ENCODE data around the gene FOXJ3.

FOXJ3 gene

GRCh38 chr1:42158189-42158588 is 176.8 kb downstream of the FOXJ3 start:
- DNase-seq (ENCODE audit: low read depth, low spot score) = no peak
- TF ChIP-seq, protein P1, sequence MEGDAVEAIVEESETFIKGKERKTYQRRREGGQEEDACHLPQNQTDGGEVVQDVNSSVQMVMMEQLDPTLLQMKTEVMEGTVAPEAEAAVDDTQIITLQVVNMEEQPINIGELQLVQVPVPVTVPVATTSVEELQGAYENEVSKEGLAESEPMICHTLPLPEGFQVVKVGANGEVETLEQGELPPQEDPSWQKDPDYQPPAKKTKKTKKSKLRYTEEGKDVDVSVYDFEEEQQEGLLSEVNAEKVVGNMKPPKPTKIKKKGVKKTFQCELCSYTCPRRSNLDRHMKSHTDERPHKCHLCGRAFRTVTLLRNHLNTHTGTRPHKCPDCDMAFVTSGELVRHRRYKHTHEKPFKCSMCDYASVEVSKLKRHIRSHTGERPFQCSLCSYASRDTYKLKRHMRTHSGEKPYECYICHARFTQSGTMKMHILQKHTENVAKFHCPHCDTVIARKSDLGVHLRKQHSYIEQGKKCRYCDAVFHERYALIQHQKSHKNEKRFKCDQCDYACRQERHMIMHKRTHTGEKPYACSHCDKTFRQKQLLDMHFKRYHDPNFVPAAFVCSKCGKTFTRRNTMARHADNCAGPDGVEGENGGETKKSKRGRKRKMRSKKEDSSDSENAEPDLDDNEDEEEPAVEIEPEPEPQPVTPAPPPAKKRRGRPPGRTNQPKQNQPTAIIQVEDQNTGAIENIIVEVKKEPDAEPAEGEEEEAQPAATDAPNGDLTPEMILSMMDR (IDR thresholded peaks at IDR 0.05; ENCODE audit: low read depth, low read length) = no peak
- in situ Hi-C loops (cut with HindIII; ENCODE audit: low sequenced_read_pairs) = no loop called here
- H3K4me3 ChIP-seq (ENCODE audit: low read depth, low read length) = no peak overlapping the region

DNA sequence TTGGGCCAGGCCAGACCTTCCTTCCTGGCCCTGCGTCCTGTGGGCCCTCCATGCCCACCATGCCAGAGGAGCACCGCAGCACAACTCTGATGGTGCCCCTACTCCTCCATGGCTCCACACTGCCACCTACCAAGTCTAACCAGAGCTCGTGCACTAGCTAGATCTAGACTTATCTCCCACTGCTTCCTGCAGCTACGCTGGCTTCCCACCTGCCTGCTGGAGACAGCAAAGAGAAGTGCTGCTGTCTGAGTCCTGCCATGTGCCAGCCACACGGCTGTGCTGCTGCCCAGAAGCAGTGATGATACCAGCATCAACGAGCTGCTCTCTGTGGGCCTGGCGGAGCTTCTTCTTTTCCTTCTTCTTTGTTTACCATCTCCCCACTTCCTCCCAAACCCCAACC is 177.4 kb downstream of the FOXJ3 start:
- in situ Hi-C loops (cut with HindIII; ENCODE audit: low sequenced_read_pairs) = no loop called here
- TF ChIP-seq, protein P1 (IDR thresholded peaks at IDR 0.05; ENCODE audit: low read depth, low read length) = no peak
- no peak overlapping the region for H3K4me3 ChIP-seq (ENCODE audit: low read depth, low read length)
- DNase-seq (ENCODE audit: low read depth, low spot score) = no peak

- TF ChIP-seq, protein P1 (IDR thresholded peaks at IDR 0.05; ENCODE audit: low read depth, low read length) = no peak
- in situ Hi-C loops (cut with HindIII; ENCODE audit: low sequenced_read_pairs) = no loop called here
- no peak for DNase-seq (ENCODE audit: low read depth, low spot score)
- H3K4me3 ChIP-seq (ENCODE audit: low read depth, low read length) = no peak overlapping the region
Measured at GRCh38 chr1:42155362-42155761, 179.7 kb downstream of the FOXJ3 start.

GRCh38 chr1:42154685-42155084 is 180.3 kb downstream of the FOXJ3 start:
- DNase-seq (ENCODE audit: low read depth, low spot score) = no peak
- TF ChIP-seq, protein P1 (IDR thresholded peaks at IDR 0.05; ENCODE audit: low read depth, low read length) = no peak
- H3K4me3 ChIP-seq (ENCODE audit: low read depth, low read length) = no peak overlapping the region
- in situ Hi-C loops (cut with HindIII; ENCODE audit: low sequenced_read_pairs) = no loop called here

GRCh38 chr1:42153624-42154023 is 181.4 kb downstream of the FOXJ3 start:
- TF ChIP-seq, protein P1 (IDR thresholded peaks at IDR 0.05; ENCODE audit: low read depth, low read length) = no peak
- in situ Hi-C loops (cut with HindIII; ENCODE audit: low sequenced_read_pairs) = no loop called here
- H3K4me3 ChIP-seq (ENCODE audit: low read depth, low read length) = no peak overlapping the region
- no peak for DNase-seq (ENCODE audit: low read depth, low spot score)

GRCh38 chr1:42152907-42153600 is 182.0 kb downstream of the FOXJ3 start, which contains the start of gene GUCA2B:
Gene GUCA2B (plus strand): TSS chr1:42153410. CDS start chr1:42153451, 41 bp downstream.
- DNase-seq (ENCODE audit: low read depth, low spot score) = no peak
- TF ChIP-seq, protein P1 (IDR thresholded peaks at IDR 0.05; ENCODE audit: low read depth, low read length) = no peak
- in situ Hi-C loops (cut with HindIII; ENCODE audit: low sequenced_read_pairs) = no loop called here
- no peak within 1 kb of the TSS for H3K4me3 ChIP-seq (ENCODE audit: low read depth, low read length)

All from astrocyte of the spinal cord (primary cell).